Large intestine (tissue), 3 donors: ENCODE data around the gene MTSS2. TPM values are rescaled to one million over a fixed set of nuclear protein-coding genes. Genes with fewer than 3 reads are reported as not detected.
A peak's percentile ranks its signal among the peaks of the same experiment; 100 is the strongest.

Experiments
- DNase-seq, 2 donors: peaks; one replicate each; pipeline versions ENCODE4 v3.0.0 to v3.0.0-alpha.2; 2013
- H3K27ac ChIP-seq: one replicate; pipeline ENCODE4 v1.5.1; 2013; ENCODE audit warnings: low read length
- H3K27me3 ChIP-seq: 2 replicates; pipeline ENCODE4 v1.6.1; 2013; ENCODE audit warnings: low read length; ENCODE audit not compliant: control insufficient read depth, insufficient read depth
- H3K36me3 ChIP-seq: 2 replicates; pipeline ENCODE4 v1.6.1; 2013; ENCODE audit warnings: low read length; ENCODE audit not compliant: control insufficient read depth, insufficient read depth
- H3K4me1 ChIP-seq: one replicate; pipeline ENCODE4 v1.6.1; 2013; ENCODE audit warnings: low read length; ENCODE audit not compliant: control insufficient read depth, insufficient read depth
- H3K4me3 ChIP-seq: one replicate; pipeline ENCODE4 v1.5.1; 2013; ENCODE audit warnings: low read length
- H3K9me3 ChIP-seq: one replicate; pipeline ENCODE4 v1.6.1; 2013; ENCODE audit warnings: mild to moderate bottlenecking, low read depth, low read length, moderate library complexity; ENCODE audit not compliant: control insufficient read depth
- WGBS: methylation state at CpG from one replicate; pipeline ENCODE4 v1.1.5; 2013; ENCODE audit warnings: low lambda C conversion rate; ENCODE audit not compliant: insufficient coverage; 5-methylcytosine and 5-hydroxymethylcytosine counted together
- polyA plus RNA-seq: library from polyadenylated mRNA; unstranded; fragments of 120-200 nt; gene quantifications from one replicate; pipeline ENCODE4 v1.2.1, GENCODE V29; 2013

Gene MTSS2
- polyA plus RNA-seq, 1 donor = 27.1 TPM

- Histone ChIP-seq H3K27me3 (no peaks in the 10 kb centered on the region), H3K27ac (no peak overlapping the region), H3K9me3 (no peaks in the 10 kb centered on the region), H3K4me1 (peaks cover 32% of the 10 kb centered on the region), H3K4me3 (no peak overlapping the region), H3K36me3 (peaks cover 7% of the 10 kb centered on the region)
- no CpG with 5 or more reads among the region's 8 CpGs for WGBS
- no peak for DNase-seq
These were observed 19.2 kb upstream of the MTSS2 start for GRCh38 chr16:70705056-70705455.

GRCh38 chr16:70704586-70704985 is 18.7 kb upstream of the MTSS2 start:
- no peak overlapping the region for H3K4me3 ChIP-seq
- peak; percentile 57 to 82 for DNase-seq
- H3K4me1 ChIP-seq = peaks cover 32% of the 10 kb centered on the region
- no peaks in the 10 kb centered on the region for H3K9me3 ChIP-seq
- H3K27ac ChIP-seq = no peak overlapping the region
- H3K27me3 ChIP-seq = no peaks in the 10 kb centered on the region
- peaks cover 7% of the 10 kb centered on the region for H3K36me3 ChIP-seq
- WGBS = no CpG with 5 or more reads among the region's 11 CpGs

- DNase-seq = no peak
- Histone ChIP-seq H3K27ac (peak overlapping the region; percentile 65), H3K9me3 (no peaks in the 10 kb centered on the region), H3K4me3 (no peak overlapping the region), H3K4me1 (peaks cover 32% of the 10 kb centered on the region), H3K27me3 (no peaks in the 10 kb centered on the region), H3K36me3 (peaks cover 4% of the 10 kb centered on the region)
- no CpG with 5 or more reads among the region's 6 CpGs for WGBS
These were observed 18.1 kb upstream of the MTSS2 start for GRCh38 chr16:70703835-70704381.

- H3K27me3 ChIP-seq = no peaks in the 10 kb centered on the region
- peak in 1 of 2 donors; percentile 47 for DNase-seq
- peaks cover 7% of the 10 kb centered on the region for H3K36me3 ChIP-seq
- WGBS = no CpG with 5 or more reads among the region's 16 CpGs
- H3K4me3 ChIP-seq = no peak overlapping the region
- peaks cover 32% of the 10 kb centered on the region for H3K4me1 ChIP-seq
- H3K27ac ChIP-seq = peak overlapping the region; percentile 65
- H3K9me3 ChIP-seq = no peaks in the 10 kb centered on the region
These were observed 17.4 kb upstream of the MTSS2 start for GRCh38 chr16:70703041-70703834.

GRCh38 chr16:70702624-70703023 is 16.8 kb upstream of the MTSS2 start:
- no CpG with 5 or more reads among the region's 8 CpGs for WGBS

GRCh38 chr16:70701998-70702397 is 16.1 kb upstream of the MTSS2 start:
- Histone ChIP-seq H3K36me3 (peaks cover 7% of the 10 kb centered on the region), H3K27ac (no peak overlapping the region), H3K27me3 (no peaks in the 10 kb centered on the region), H3K4me3 (no peak overlapping the region), H3K9me3 (no peaks in the 10 kb centered on the region), H3K4me1 (peaks cover 44% of the 10 kb centered on the region)
- no CpG with 5 or more reads among the region's 8 CpGs for WGBS
- DNase-seq = no peak

More at GRCh38 chr16:70702624-70703023, 16.8 kb upstream of the MTSS2 start:
- Histone ChIP-seq H3K9me3 (no peaks in the 10 kb centered on the region), H3K4me1 (peaks cover 38% of the 10 kb centered on the region), H3K27me3 (no peaks in the 10 kb centered on the region), H3K4me3 (no peak overlapping the region), H3K27ac (peak overlapping the region; percentile 65), H3K36me3 (peaks cover 7% of the 10 kb centered on the region)
- DNase-seq = no peak

GRCh38 chr16:70701596-70701995 is 15.7 kb upstream of the MTSS2 start:
- no peak overlapping the region for H3K4me3 ChIP-seq
- H3K27ac ChIP-seq = no peak overlapping the region
- no CpG with 5 or more reads among the region's 9 CpGs for WGBS
- DNase-seq = no peak
- peaks cover 48% of the 10 kb centered on the region for H3K4me1 ChIP-seq
- H3K9me3 ChIP-seq = no peaks in the 10 kb centered on the region
- no peaks in the 10 kb centered on the region for H3K27me3 ChIP-seq
- peaks cover 7% of the 10 kb centered on the region for H3K36me3 ChIP-seq

GRCh38 chr16:70701036-70701435 is 15.2 kb upstream of the MTSS2 start:
- Histone ChIP-seq H3K27ac (no peak overlapping the region), H3K4me1 (peaks cover 49% of the 10 kb centered on the region), H3K27me3 (no peaks in the 10 kb centered on the region), H3K36me3 (peaks cover 7% of the 10 kb centered on the region), H3K9me3 (no peaks in the 10 kb centered on the region), H3K4me3 (no peak overlapping the region)
- WGBS = no CpG with 5 or more reads among the region's 3 CpGs
- DNase-seq = no peak

- no peak overlapping the region for H3K4me3 ChIP-seq
- no peak for DNase-seq
- H3K27ac ChIP-seq = no peak overlapping the region
- H3K4me1 ChIP-seq = peaks cover 53% of the 10 kb centered on the region
- no peaks in the 10 kb centered on the region for H3K27me3 ChIP-seq
- no peaks in the 10 kb centered on the region for H3K9me3 ChIP-seq
- H3K36me3 ChIP-seq = peaks cover 8% of the 10 kb centered on the region
- WGBS = no CpG with 5 or more reads among the region's 30 CpGs
These were observed 14.5 kb upstream of the MTSS2 start for GRCh38 chr16:70700101-70701020.

GRCh38 chr16:70699696-70700095 is 13.8 kb upstream of the MTSS2 start:
- Histone ChIP-seq H3K9me3 (no peaks in the 10 kb centered on the region), H3K4me1 (peaks cover 50% of the 10 kb centered on the region), H3K4me3 (no peak overlapping the region), H3K36me3 (peaks cover 11% of the 10 kb centered on the region), H3K27me3 (no peaks in the 10 kb centered on the region), H3K27ac (no peak overlapping the region)
- no peak for DNase-seq
- no CpG with 5 or more reads among the region's 17 CpGs for WGBS
